GM19035 (cell line): ENCODE results near the gene LYG1.
"Not testable (repeated sequence)": the region's sequence is repeated elsewhere in the genome, so short reads cannot be mapped to it uniquely, and the experiment has no call there.

Experiments used
- ATAC-seq: cut with Tn5 transposase; IDR thresholded peaks from one replicate; pipeline ENCODE4 v1.9.1; 2021; ENCODE audit not compliant: unreplicated experiment

LYG1 gene

DNA sequence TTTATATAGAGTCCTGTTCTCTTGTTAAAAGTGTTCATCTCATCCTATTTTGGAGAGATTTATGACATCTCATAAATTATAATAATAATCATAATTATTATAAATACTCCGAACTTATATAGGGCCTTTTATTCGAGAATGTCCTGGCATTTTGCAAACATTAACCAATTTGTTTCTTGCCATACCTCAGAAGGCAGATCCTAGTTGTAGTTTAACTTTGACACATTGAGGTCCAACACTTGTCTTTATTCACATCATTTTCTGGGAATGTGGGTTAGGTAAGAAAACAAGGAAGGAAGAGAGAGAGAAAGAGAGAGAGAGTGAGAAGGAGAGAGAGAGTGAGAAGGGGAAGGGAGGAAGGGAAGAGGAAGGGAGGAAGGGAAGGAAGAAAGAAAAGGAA lies at the start of gene LYG1:
Gene LYG1 (minus strand): TSS at position 101 of the 400 bp plus-strand sequence. CDS start 5,527 bp downstream, outside the sequence.
- not testable (repeated sequence) for ATAC-seq

GRCh38 chr2:99350194-99350593 lies 49.2 kb upstream of the LYG1 start:
- no peak for ATAC-seq

DNA sequence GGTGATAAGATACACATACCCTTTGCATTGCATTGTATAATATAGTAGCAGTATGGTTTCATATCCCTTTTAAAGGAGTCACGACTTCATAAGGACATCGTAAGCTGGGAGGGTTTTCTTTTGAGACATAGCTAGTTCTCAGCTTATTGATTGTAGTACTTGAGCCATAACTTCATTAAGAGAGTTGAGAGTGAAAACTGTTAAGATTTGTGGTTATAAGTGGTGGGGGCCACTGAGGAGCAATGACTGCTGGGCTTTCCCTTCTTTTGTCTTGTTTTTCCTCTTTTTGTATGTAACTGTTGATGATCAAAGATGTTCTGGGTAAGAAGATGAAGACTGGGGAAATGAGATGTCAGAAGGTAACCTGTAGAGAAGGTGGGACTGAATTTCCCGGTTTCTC lies 47.2 kb upstream of the LYG1 start:
- no peak for ATAC-seq

GRCh38 chr2:99346218-99346617 lies 45.2 kb upstream of the LYG1 start:
- ATAC-seq: no peak

GRCh38 chr2:99345446-99345845 lies 44.4 kb upstream of the LYG1 start:
- ATAC-seq: not testable (repeated sequence)

DNA sequence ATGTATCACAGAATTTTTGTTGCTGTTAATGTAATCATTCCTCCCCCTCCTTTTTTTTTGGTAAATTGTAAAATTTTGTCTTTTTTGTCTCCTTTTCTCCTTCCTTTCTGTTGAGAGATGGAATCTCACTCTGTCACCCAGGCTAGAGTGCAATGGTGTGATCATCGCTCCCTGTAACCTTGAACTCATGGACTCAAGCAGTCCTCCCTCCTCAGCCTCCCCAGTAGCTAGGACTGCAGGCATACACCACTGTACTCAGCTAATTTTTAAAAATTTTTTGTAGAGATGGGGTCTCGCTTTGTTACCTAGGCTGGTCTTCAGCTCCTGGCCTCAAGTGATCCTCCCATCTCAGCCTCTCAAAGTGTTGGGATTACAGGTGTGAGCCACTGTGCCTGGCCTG lies 41.5 kb upstream of the LYG1 start:
- ATAC-seq: no peak

DNA sequence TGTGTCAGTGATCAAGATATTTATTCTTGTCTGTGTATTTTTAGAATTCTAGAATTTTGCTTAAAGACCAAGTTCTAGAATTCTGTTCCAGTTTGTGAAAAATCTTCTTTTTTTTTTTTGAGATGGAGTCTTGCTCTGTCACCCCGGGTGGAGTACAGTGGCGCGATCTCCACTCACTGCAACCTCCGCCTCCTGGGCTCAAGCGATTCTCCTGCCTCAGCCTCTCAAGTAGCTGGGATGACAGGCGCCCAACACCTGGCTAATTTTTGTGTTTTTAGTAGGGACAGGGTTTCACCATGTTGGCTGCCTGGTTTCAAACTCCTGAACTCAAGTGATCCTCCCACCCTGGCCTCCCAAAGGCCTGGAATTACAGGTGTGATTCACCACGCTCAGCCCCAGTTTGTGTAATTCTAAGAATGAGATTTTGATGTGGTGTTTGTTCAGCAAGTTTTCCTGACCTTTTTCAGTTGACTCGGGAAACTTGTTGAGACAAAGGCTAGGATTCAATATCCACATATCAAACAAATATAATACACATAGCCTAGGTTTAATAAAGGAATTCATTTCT lies 39.8 kb upstream of the LYG1 start:
- no peak for ATAC-seq

DNA sequence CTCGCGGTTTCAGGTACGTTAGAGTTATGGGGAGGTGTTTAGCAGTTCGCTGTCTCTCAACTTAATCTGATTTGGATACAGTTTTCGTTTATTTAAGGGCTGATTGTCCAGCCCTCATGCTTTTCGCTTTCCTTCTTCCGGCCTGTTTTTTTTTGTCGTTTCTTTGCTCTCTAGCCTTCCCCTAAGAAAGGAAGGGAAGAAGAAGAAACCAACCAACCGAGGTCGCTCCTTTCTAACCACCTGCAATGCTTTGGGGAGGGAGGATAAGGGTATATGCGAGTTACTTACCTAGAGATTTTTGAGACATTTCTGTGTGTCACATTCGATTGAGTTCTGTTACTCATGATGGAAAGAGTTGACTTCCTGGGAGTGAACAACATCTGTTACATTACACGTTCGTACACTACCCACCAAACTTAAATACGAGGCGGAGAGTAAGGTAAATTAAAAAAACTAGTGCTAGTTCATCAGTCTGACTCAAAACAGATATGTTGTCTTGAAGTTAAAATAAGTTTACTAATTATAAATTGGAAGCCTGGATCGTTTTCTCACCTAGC lies 37.1 kb upstream of the LYG1 start:
- ATAC-seq: no peak

DNA sequence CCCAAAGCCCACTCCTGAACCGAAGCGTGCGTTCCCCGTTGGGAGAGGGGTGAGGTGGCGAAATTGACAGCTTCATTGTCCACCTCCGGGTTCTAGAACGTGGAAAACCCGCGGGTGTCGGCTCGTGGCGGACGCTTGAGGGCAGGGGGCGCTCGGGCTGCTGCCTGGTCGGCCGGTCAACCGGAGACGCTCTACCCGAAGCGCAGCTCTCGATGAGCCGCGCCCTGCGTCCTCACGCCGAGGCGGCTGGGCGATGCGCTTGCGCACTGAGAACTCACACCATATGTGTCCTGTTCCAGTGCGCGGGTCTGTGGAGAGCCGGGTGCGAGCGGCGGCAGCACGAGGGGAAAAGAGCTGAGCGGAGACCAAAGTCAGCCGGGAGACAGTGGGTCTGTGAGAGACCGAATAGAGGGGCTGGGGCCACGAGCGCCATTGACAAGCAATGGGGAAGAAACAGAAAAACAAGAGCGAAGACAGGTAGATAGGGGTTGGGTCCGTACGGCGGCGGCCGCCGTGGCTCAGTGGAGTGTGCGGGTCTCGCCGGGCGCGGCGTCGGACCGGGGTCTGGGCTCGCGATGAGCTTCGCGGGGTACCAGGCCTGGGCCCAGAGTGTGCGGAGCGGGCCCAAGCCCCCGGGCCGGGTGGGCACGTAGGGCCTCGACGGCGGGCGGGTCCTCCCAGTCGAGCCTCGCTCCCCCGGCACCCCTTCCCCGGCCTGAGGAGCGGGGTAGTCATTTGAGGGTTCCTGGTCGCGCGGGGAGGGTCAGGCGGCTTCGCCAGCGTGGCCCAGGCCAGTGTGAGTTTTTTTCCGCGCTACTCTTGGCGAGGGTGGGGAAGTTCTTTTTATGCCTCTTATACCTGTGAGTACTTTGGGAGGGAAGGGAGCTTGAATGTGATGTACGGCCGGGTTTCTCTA lies 36.4 kb upstream of the LYG1 start, which contains the start of gene EIF5B:
Gene EIF5B (plus strand): TSS at position 277 of the 916 bp plus-strand sequence. CDS start 166 bp downstream, at position 443.
- ATAC-seq: peak; percentile 55

GRCh38 chr2:99336804-99337112 lies 35.8 kb upstream of the LYG1 start:
- ATAC-seq: peak; percentile 10

GRCh38 chr2:99335911-99336803 lies 35.2 kb upstream of the LYG1 start, which contains the start of gene TXNDC9:
TSS of gene TXNDC9 (minus strand) at chr2:99336333. CDS start at chr2:99333210, 3,123 bp downstream.
- ATAC-seq: peak; percentile 74

DNA sequence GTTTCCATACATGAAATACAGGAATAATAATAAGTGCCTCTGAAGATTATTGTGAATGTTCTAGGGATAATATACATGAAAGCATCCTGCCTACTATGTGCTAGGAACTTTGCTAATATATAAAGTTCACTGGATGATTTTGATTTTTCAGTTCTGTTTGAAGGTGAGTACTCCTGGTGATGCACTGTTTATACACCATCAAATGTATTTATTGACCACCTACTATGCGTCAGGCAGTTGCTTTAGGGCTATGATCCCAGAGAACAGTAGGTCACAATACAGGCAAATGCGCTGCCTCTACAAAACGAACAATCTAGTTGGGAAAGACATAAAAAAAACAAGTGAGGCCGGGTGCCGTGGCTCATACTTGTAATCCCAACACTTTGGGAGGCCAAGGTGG lies 24.4 kb upstream of the LYG1 start:
- no peak for ATAC-seq

- not testable (repeated sequence) for ATAC-seq
Observed at GRCh38 chr2:99317873-99318200, 16.8 kb upstream of the LYG1 start.

- no peak for ATAC-seq
Observed at GRCh38 chr2:99317161-99317872, 16.3 kb upstream of the LYG1 start.

GRCh38 chr2:99299580-99299979 lies 1.4 kb downstream of the LYG1 start:
- no peak for ATAC-seq

GRCh38 chr2:99297994-99298393 lies 3.0 kb downstream of the LYG1 start:
- no peak for ATAC-seq

DNA sequence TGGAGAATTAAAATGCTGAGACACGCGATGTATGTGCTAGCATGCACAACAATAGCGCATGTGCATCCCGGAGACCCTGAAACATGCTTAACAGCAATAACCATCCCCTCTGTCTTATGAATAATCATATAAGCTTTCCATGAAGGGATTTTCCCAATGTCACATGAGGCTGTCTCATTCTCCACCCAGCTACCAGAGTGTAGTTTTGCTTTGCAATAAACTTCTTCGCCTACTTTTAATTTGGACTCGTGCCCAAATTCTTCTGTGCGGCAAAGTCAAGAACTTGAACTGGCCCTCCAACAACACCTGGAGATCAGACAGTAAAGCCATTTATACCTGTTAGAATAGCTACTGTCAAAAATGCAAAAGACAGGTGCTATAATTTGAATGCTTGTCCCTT lies 15.5 kb downstream of the LYG1 start:
- no peak for ATAC-seq

DNA sequence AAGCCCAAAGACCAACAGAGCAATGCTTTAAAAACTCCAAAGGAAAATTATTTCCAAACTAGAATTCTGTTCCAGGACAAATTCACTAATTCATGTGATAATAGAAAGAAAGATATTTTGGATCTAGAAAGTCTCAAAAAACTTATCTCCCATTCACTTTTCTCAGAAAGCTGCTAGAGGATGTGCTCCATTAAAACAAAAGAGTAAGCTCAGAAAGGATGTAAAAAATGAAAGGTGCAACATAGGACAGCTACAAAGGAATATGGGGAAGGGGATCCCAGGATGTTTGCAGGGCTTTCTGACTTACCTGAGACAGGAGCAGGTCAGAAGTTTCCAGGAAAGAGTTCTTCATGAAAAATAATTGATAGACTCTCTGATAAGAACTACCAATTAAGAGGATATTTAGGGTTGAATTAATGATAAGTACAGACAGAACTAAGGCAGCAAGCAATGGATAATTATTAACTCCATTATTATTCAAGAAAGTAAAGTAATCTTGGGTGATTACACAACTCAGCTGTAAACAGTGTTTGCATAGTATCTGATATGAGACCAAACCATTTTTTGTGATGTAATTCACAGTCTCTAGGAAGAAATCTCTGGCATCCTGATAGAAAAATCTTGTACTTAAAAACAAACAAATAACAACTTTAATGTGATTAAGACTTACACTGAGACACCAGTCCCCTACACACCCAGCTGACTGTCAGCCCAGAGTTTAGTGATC lies 20.9 kb downstream of the LYG1 start:
- ATAC-seq: no peak

GRCh38 chr2:99278793-99279291 lies 22.2 kb downstream of the LYG1 start:
- ATAC-seq: no peak
